Right lobe of liver (tissue), 6 donors: Measurements from ENCODE around the gene ERCC2. TPM values are rescaled to one million over a fixed set of nuclear protein-coding genes. Genes with fewer than 3 reads are reported as not detected.
A peak's percentile ranks its signal among the peaks of the same experiment; 100 is the strongest.

Experiments used
- ATAC-seq, 4 donors: fragments of 200-7000 bp; cut with Tn5 transposase; one replicate each; pipeline ENCODE4 v1.9.1; 2020; ENCODE audit warnings: mild to moderate bottlenecking in 4 of 4, moderate library complexity in 4 of 4
- DNase-seq, 3 donors: peaks; one replicate each; pipeline ENCODE4 v3.0.0-alpha.2; 2020
- H3K27ac ChIP-seq, 3 donors: fragments of 200-600 bp; one replicate each; pipeline ENCODE4 v1.8.0; 2022
- H3K27me3 ChIP-seq, 2 donors: fragments of 200-600 bp; one replicate each; pipeline ENCODE4 v1.8.0; 2022
- H3K36me3 ChIP-seq, 4 donors: fragments of 200-600 bp; sonication (generic) in 1 of 4; one replicate each; pipeline versions ENCODE4 v1.5.1 to v1.8.0; 2017 to 2022; ENCODE audit warnings: control low read depth in 1 of 4
- H3K4me1 ChIP-seq, 4 donors: fragments of 200-600 bp; sonication (generic) in 1 of 4; one replicate each; pipeline versions ENCODE4 v1.5.1 to v1.8.0; 2017 to 2022; ENCODE audit warnings: control low read depth in 1 of 4
- H3K4me3 ChIP-seq, 3 donors: fragments of 200-600 bp; one replicate each; pipeline ENCODE4 v1.8.0; 2022
- H3K9me3 ChIP-seq, 4 donors: fragments of 200-600 bp; sonication (generic) in 1 of 4; one replicate each; pipeline versions ENCODE4 v1.5.1 to v1.8.0; 2017 to 2022; ENCODE audit warnings: control low read depth in 1 of 4
- POLR2A ChIP-seq: fragments of 450-650 bp; IDR thresholded peaks from one replicate; pipeline ENCODE4 v1.6.1; 2017; ENCODE audit warnings: antibody characterized with exemption, mild to moderate bottlenecking
- whole genome bisulfite sequencing: methylation state at CpG from one replicate; pipeline ENCODE4 v1.1.6; 2018; ENCODE audit warnings: low coverage, low lambda C conversion rate; ENCODE audit not compliant: insufficient coverage; ENCODE audit errors: missing lambda C conversion rate; 5-methylcytosine and 5-hydroxymethylcytosine counted together
- intact Hi-C, 2 donors: fragments of 100-400 bp; cut with DNase I; formaldehyde crosslinking; loops; one replicate each; pipeline versions ENCODE4 v1.11.2 to v1.14.1; 2022
- total RNA-seq, 6 experiments: library from RNA; depleted of rRNA in 2 of 6; stranded (reverse); fragments of >200 nt in 2 of 6; fragmentation: NEBNext Ultra II Directional in 3 of 6; extraction: Animal tissue kit (Norgen Biotek cat#: 25700) in 3 of 6; gene quantifications; one replicate each; pipeline versions ENCODE4 v1.1.0 to v1.2.4, GENCODE V29; 2016 to 2023
- TF ChIP-seq, protein P1 (sequence below), 4 donors: fragments of 200-600 bp in 3 of 4; fragments of 450-650 bp in 1 of 4; IDR thresholded peaks; one replicate each; pipeline versions ENCODE4 v1.5.1 to v1.8.0; 2016 to 2022; ENCODE audit warnings: antibody characterized with exemption in 4 of 4, mild to moderate bottlenecking in 2 of 4
- donor health status: DM: no; HTN: yes; CAD: no.
- donor health status: DM: no; HTN: no; CAD: no.
- donor health status: DM: no; HTN: no; CAD: no.
- donor health status: DM: no; HTN: yes; CAD: no.
- donor health status: DM: no; HTN: yes; CAD: no.

Gene ERCC2
- total RNA-seq, 6 experiments from 2014 or later, result 9.8 to 13.7 (median 11.3) TPM

DNA sequence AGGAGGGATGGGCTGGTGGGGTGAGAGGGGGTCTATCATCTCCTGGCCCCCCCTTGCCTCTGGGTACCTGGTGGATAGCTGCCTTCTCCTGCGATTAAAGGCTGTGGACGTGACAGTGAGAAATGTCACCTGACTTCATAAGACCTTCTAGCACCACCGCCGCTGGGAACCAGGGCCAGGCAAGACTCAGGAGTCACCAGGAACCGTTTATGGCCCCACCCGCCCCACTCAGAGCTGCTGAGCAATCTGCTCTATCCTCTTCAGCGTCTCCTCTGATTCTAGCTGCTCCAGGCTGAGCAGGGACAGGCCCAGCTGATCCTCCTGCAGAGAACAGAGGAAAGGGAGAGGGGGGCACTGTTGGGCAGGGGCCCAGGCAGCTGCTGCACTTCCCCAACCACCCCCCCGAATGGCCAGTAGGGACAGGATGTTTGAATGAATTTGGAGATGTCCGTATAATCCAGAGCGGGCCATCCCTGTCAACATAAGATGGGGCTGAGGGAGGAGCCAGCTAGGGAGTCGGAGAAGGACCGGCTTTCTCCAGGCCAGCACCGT, 18.9 kb downstream of the ERCC2 start:
- Histone ChIP-seq H3K27ac (no peak overlapping the region), H3K4me3 (no peak overlapping the region), H3K4me1 (no peaks in the 10 kb centered on the region), H3K36me3 (peaks cover 0 to 6% (median 0%) of the 10 kb centered on the region in 4 donors), H3K27me3 (no peaks in the 10 kb centered on the region), H3K9me3 (no peaks in the 10 kb centered on the region)
- no peak for TF ChIP-seq POLR2A
- TF ChIP-seq, protein P1, sequence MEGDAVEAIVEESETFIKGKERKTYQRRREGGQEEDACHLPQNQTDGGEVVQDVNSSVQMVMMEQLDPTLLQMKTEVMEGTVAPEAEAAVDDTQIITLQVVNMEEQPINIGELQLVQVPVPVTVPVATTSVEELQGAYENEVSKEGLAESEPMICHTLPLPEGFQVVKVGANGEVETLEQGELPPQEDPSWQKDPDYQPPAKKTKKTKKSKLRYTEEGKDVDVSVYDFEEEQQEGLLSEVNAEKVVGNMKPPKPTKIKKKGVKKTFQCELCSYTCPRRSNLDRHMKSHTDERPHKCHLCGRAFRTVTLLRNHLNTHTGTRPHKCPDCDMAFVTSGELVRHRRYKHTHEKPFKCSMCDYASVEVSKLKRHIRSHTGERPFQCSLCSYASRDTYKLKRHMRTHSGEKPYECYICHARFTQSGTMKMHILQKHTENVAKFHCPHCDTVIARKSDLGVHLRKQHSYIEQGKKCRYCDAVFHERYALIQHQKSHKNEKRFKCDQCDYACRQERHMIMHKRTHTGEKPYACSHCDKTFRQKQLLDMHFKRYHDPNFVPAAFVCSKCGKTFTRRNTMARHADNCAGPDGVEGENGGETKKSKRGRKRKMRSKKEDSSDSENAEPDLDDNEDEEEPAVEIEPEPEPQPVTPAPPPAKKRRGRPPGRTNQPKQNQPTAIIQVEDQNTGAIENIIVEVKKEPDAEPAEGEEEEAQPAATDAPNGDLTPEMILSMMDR (IDR thresholded peaks at IDR 0.05), result no peak
- DNase-seq, result no peak
- intact Hi-C loops, result no loop called here
- WGBS, result 78% methylated on average over 6 of the region's 13 CpGs
- ATAC-seq, result no peak

DNA sequence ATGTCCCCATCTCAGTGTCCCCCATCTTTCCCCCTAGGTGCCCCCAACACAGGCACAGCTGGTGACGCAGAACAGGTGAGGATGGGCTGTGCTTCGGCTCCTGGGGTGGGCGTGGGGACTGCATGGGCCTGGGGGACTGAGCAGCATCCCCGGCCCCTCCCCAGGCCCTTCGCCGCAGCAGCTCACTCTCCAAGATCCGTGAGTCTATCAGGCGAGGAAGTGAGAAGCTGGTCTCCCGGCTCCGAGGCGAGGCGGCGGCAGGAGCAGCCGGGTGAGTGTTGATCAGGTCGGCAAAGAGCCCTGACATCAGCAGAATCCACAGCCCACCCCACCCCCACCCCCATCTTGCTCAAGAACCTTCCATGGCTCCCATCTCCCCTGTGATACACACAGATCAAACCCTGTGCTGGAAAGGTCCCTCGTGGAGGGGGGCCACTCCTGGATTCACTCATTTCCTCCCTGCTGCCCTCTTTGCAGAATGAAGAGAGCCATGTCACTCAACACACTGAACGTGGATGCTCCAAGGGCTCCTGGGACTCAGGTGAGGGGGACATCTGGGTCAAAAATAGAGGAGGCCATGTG, 19.8 kb downstream of the ERCC2 start:
- 60% methylated on average over 1 of the region's 17 CpGs for WGBS
- no peak for TF ChIP-seq POLR2A
- TF ChIP-seq, protein P1 (IDR thresholded peaks at IDR 0.05), result no peak
- no peaks in the 10 kb centered on the region for H3K4me1 ChIP-seq
- ATAC-seq (no peak), DNase-seq (no peak)
- intact Hi-C loops, result no loop called here
- H3K27ac ChIP-seq, result no peak overlapping the region
- no peaks in the 10 kb centered on the region for H3K27me3 ChIP-seq
- H3K9me3 ChIP-seq, result no peaks in the 10 kb centered on the region
- peaks cover 0 to 6% (median 0%) of the 10 kb centered on the region in 4 donors for H3K36me3 ChIP-seq
- no peak overlapping the region for H3K4me3 ChIP-seq

DNA sequence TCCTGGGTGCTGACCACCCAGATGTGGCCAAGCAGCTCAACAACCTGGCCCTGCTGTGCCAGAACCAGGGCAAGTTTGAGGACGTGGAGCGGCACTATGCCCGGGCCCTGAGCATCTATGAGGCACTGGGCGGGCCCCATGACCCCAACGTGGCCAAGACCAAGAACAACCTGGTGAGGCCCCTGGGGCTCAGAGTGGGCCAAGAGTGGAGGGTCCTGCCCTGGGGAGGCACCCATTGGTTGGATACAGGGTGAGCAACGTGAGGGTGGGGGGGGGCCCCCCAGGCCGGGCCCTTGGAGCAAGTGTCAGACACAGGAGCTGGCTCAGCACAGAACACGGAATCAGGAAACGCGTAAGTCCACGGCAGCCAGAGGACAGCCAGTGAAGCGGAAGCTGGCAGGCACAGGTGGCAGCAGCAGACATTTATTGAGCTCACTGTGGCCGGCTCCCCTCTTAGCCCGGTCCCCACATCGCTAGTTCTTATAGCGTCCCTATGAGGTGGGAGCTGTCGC, 20.9 kb downstream of the ERCC2 start:
- intact Hi-C loops, result loop anchor here in 1 of 2 donors (10.0 kb wide), 1 partner anchor 195 kb away; no protein-coding TSS in a partner anchor
- no peak overlapping the region for H3K4me3 ChIP-seq
- TF ChIP-seq, protein P1 (IDR thresholded peaks at IDR 0.05), result no peak
- TF ChIP-seq POLR2A, result no peak

DNA sequence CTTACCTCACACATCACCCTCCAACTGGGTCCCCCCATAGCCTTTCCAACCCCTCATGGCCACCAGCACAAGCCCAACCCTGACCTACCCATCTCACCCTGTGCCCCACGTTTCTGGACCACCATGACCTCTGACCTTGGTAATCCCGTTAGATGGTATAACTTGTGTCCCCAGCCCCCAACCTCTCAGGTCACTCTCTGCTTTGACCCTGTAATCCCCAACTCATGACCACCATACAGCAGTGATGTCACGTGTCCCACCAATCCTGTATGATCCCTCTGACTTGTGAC, 21.3 kb downstream of the ERCC2 start:
- no peak for ATAC-seq
- H3K9me3 ChIP-seq, result no peaks in the 10 kb centered on the region

More for the DNA sequence above, 20.9 kb downstream of the ERCC2 start:
- no peak overlapping the region for H3K27ac ChIP-seq
- no peaks in the 10 kb centered on the region for H3K4me1 ChIP-seq
- H3K27me3 ChIP-seq, result no peaks in the 10 kb centered on the region
- H3K9me3 ChIP-seq, result no peaks in the 10 kb centered on the region
- WGBS, result 87% methylated on average over 10 of the region's 17 CpGs
- ATAC-seq, result peak in 1 of 4 donors; percentile 15
- DNase-seq, result no peak
- H3K36me3 ChIP-seq, result peaks cover 0 to 6% (median 0%) of the 10 kb centered on the region in 4 donors

More for the DNA sequence above, 21.3 kb downstream of the ERCC2 start:
- Histone ChIP-seq H3K27ac (no peak overlapping the region), H3K4me3 (no peak overlapping the region), H3K4me1 (no peaks in the 10 kb centered on the region), H3K36me3 (peaks cover 0 to 6% (median 0%) of the 10 kb centered on the region in 4 donors), H3K27me3 (no peaks in the 10 kb centered on the region)
- DNase-seq, result no peak
- intact Hi-C loops, result loop anchor here in 1 of 2 donors (10.0 kb wide), 1 partner anchor 194 kb away; no protein-coding TSS in a partner anchor
- WGBS, result 34% methylated on average over 3 of the region's 3 CpGs
- no peak for TF ChIP-seq POLR2A
- TF ChIP-seq, protein P1 (IDR thresholded peaks at IDR 0.05), result no peak
